ENCODE data around the gene GIMD1.
"Not testable (repeated sequence)": the region's sequence is repeated elsewhere in the genome, so short reads cannot be mapped to it uniquely, and the experiment has no call there.

Gene GIMD1

GRCh38 chr4:106351016-106351415, 17.6 kb downstream of the GIMD1 start:
- DNase-seq (ENCODE audit: low read depth) = no peak

GRCh38 chr4:106347167-106347566, 21.4 kb downstream of the GIMD1 start:
- no peak for DNase-seq (ENCODE audit: low read depth)

- no peak for DNase-seq (ENCODE audit: low read depth)
Observed at GRCh38 chr4:106344647-106344970, 24.0 kb downstream of the GIMD1 start.

GRCh38 chr4:106343865-106344646, 24.5 kb downstream of the GIMD1 start:
- no peak for DNase-seq (ENCODE audit: low read depth)

- no peak for DNase-seq (ENCODE audit: low read depth)
Observed at GRCh38 chr4:106340774-106341173, 27.8 kb downstream of the GIMD1 start.

GRCh38 chr4:106339431-106339830, 29.1 kb downstream of the GIMD1 start:
- DNase-seq (ENCODE audit: low read depth) = no peak

GRCh38 chr4:106338671-106339070, 29.9 kb downstream of the GIMD1 start:
- DNase-seq (ENCODE audit: low read depth) = no peak

- DNase-seq (ENCODE audit: low read depth) = no peak
Observed at GRCh38 chr4:106337916-106338315, 30.7 kb downstream of the GIMD1 start.

GRCh38 chr4:106336618-106337017, 32.0 kb downstream of the GIMD1 start:
- DNase-seq (ENCODE audit: low read depth) = no peak

GRCh38 chr4:106334741-106335470, 33.7 kb downstream of the GIMD1 start:
- DNase-seq (ENCODE audit: low read depth) = no peak

GRCh38 chr4:106333186-106333585, 35.4 kb downstream of the GIMD1 start:
- DNase-seq (ENCODE audit: low read depth) = no peak

GRCh38 chr4:106329041-106329618, 39.4 kb downstream of the GIMD1 start:
- DNase-seq (ENCODE audit: low read depth) = no peak

GRCh38 chr4:106325800-106326199, 42.8 kb downstream of the GIMD1 start:
- no peak for DNase-seq (ENCODE audit: low read depth)

- no peak for DNase-seq (ENCODE audit: low read depth)
Observed at GRCh38 chr4:106323119-106323518, 45.5 kb downstream of the GIMD1 start.

- DNase-seq (ENCODE audit: low read depth) = not testable (repeated sequence)
Observed at GRCh38 chr4:106321814-106322213, 46.8 kb downstream of the GIMD1 start.

- not testable (repeated sequence) for DNase-seq (ENCODE audit: low read depth)
Observed at GRCh38 chr4:106321168-106321567, 47.4 kb downstream of the GIMD1 start.

GRCh38 chr4:106320235-106320634, 48.3 kb downstream of the GIMD1 start:
- no peak for DNase-seq (ENCODE audit: low read depth)

GRCh38 chr4:106318511-106318910, 50.1 kb downstream of the GIMD1 start:
- DNase-seq (ENCODE audit: low read depth) = no peak

- no peak for DNase-seq (ENCODE audit: low read depth)
Observed at GRCh38 chr4:106317815-106318214, 50.8 kb downstream of the GIMD1 start.

GRCh38 chr4:106316773-106317409, 51.7 kb downstream of the GIMD1 start:
- no peak for DNase-seq (ENCODE audit: low read depth)

- peak; percentile 62 for DNase-seq (ENCODE audit: low read depth)
Observed at GRCh38 chr4:106315968-106316772, 52.4 kb downstream of the GIMD1 start, which contains the start of the genes AIMP1 and TBCK. Gene AIMP1 (plus strand): TSS chr4:106316550. CDS start chr4:106325010, 8,460 bp downstream. Gene TBCK (minus strand): TSS chr4:106316209. CDS start chr4:106308960, 7,249 bp downstream.
